IPS-NIHi7 (cell line): Measurements from ENCODE around the gene SLC8A3.

Experiments
- DNase-seq: peaks from one replicate; pipeline ENCODE4 v3.0.0; 2012; ENCODE audit warnings: mixed read lengths; ENCODE audit errors: extremely low spot score

Gene SLC8A3

GRCh38 chr14:70023871-70024270 is 164.9 kb downstream of the SLC8A3 start:
- no peak for DNase-seq

DNA sequence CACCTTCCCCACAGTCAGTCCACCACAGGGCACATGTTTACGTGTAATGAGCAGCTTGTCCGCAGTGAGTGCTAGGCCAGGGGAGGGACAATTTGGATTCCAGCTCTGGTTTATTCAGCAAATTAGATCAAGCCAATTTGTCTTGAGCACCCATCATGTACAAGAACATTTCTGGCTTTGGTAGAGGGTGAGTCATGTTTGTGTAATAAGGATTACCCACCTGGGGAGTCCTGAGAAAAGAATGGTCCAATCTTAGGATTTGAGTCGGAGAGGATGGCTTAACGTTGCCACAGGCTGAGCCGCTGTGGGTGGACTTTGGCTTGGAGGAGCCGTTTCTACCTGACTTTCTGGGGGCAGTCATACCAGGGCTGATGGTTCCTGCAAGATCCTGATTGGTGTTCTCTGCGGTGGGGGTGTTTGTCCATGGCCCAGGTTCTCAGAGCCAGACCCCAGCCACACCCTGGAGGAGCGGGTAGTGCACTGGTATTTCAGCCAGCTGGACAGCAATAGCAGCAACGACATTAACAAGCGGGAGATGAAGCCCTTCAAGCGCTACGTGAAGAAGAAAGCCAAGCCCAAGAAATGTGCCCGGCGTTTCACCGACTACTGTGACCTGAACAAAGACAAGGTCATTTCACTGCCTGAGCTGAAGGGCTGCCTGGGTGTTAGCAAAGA is 165.8 kb downstream of the SLC8A3 start:
- DNase-seq, result no peak

DNA sequence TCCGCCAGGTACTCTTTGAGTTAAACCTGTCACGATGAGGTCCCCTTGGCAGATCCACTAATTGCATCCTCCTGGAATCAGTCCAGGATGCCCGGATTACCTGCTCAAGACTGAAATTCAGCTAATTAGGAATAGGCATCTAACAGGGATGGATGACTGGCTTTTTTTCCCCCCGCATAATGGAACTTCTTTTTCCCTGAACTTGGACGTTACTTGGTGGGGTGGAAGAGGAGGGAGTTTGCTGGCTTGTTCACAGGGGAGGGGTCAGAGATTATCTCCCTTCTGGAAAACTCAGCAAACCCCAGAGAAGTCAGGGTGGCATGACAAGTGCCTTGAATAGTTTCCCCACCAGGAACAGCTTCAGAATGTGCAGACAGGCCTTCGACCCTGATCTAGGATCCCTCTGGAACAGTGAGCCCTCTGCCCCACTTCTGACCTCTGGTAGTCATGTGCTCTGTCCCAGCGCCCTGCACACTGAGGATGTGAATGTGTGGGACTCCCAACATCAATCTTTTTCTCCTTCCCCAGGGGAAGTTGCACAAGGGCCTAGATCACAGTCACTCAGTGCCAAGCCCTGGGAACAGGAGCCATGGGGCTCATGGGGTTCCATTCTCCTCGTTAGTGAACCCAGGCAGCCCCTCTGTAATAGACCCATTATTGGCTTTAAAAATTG is 167.1 kb downstream of the SLC8A3 start:
- DNase-seq, result no peak

GRCh38 chr14:70020352-70021170 is 168.2 kb downstream of the SLC8A3 start:
- no peak for DNase-seq

GRCh38 chr14:70019695-70020094 is 169.1 kb downstream of the SLC8A3 start:
- no peak for DNase-seq

- no peak for DNase-seq
Measured at GRCh38 chr14:70018713-70019211, 170.0 kb downstream of the SLC8A3 start.

- DNase-seq, result no peak
Measured at GRCh38 chr14:70018230-70018629, 170.5 kb downstream of the SLC8A3 start.

GRCh38 chr14:70014406-70015095 is 174.2 kb downstream of the SLC8A3 start:
- DNase-seq, result no peak

DNA sequence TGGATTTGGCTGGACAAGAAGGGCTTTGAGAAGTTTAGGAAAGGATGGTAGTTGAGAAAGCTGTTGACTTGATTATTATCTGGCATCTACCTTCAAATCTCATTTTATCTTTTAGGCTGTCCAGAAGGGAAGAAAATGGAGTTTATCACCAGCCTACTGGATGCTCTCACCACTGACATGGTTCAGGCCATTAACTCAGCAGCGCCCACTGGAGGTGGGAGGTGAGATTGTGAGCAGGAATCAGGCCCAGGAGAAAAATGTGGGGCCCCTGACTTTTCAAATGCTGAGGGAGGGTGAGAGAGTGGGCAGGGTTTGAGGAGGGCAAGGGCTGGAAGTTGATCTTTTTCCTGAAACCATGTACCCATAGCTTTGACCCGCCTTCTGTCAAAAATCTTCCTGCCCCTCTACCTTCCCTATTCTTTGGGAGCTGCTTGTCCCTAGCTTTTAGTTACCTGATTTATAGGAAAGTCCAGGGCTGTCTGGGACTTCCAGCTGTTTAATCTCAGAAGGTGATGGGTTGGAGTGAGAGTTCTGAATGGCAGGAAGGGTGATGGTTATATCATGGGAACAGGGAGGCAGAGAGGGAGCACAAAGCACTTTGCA is 175.4 kb downstream of the SLC8A3 start:
- DNase-seq, result peak; percentile 77

- DNase-seq, result no peak
Measured at GRCh38 chr14:70011708-70012107, 177.0 kb downstream of the SLC8A3 start.

GRCh38 chr14:70011098-70011497 is 177.7 kb downstream of the SLC8A3 start:
- no peak for DNase-seq

- no peak for DNase-seq
Measured at GRCh38 chr14:70009961-70010360, 178.8 kb downstream of the SLC8A3 start.

GRCh38 chr14:70008284-70009262 is 180.2 kb downstream of the SLC8A3 start:
- no peak for DNase-seq

- no peak for DNase-seq
Measured at GRCh38 chr14:70006699-70007098, 182.1 kb downstream of the SLC8A3 start.

DNA sequence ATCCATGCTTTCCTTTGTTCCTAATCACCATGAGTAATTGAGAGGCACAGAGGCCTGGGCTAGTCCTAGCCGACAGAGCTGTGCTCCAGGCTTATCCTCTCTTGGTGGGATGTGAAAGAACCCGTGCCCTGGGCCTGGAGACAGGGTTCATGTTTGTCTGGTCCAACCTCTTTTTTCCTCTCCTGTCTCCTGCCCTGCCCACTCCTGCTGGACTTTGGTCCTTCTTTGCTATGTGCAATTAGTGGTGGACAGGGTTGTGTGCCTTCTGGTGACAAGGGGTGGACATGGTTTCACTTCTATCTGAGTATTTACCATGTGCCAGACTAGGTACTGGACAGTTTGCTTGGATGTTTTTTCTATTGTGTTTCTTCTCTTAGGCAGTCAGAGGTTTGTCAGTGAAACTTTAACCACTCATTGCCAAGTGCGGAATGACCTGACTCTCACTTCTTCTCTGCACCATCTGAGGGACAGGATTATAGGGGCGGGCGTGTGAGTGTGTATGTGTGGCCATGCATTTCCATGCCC is 183.4 kb downstream of the SLC8A3 start:
- no peak for DNase-seq

- DNase-seq, result no peak
Measured at GRCh38 chr14:70004791-70005190, 184.0 kb downstream of the SLC8A3 start.

- no peak for DNase-seq
Measured at GRCh38 chr14:70002589-70003346, 186.0 kb downstream of the SLC8A3 start.

- DNase-seq, result no peak
Measured at GRCh38 chr14:70000601-70001000, 188.2 kb downstream of the SLC8A3 start.

GRCh38 chr14:69999261-69999674 is 189.5 kb downstream of the SLC8A3 start:
- DNase-seq, result no peak
